Activated CD4-positive, alpha-beta T cell treated with anti-CD3 and anti-CD28 coated beads, Interleukin-2, amount 50 U/mL, for 4 hours (primary cell): ENCODE measurements around the gene DISP3.

ENCODE experiments used
- DNase-seq, 2 experiments: peaks; one replicate each; pipeline ENCODE4 v3.0.0-alpha.2; 2020

Gene DISP3

GRCh38 chr1:11462224-11462923, 16.6 kb upstream of the DISP3 start:
- DNase-seq, result no peak

GRCh38 chr1:11463177-11463576, 15.8 kb upstream of the DISP3 start:
- DNase-seq, result no peak

GRCh38 chr1:11465307-11465706, 13.6 kb upstream of the DISP3 start:
- no peak for DNase-seq

GRCh38 chr1:11466416-11466815, 12.5 kb upstream of the DISP3 start:
- DNase-seq, result no peak

GRCh38 chr1:11468878-11469277, 10.1 kb upstream of the DISP3 start:
- DNase-seq, result no peak

- DNase-seq, result no peak
Observed at GRCh38 chr1:11470912-11471311, 8.0 kb upstream of the DISP3 start.

GRCh38 chr1:11471473-11471872, 7.5 kb upstream of the DISP3 start:
- DNase-seq, result no peak

- no peak for DNase-seq
Observed at GRCh38 chr1:11472284-11472683, 6.7 kb upstream of the DISP3 start.

- no peak for DNase-seq
Observed at GRCh38 chr1:11472741-11473140, 6.2 kb upstream of the DISP3 start.

- DNase-seq, result no peak
Observed at GRCh38 chr1:11473491-11474034, 5.4 kb upstream of the DISP3 start.

- DNase-seq, result no peak
Observed at GRCh38 chr1:11474826-11475225, 4.1 kb upstream of the DISP3 start.

- no peak for DNase-seq
Observed at GRCh38 chr1:11475748-11476147, 3.2 kb upstream of the DISP3 start.

GRCh38 chr1:11479375-11479979, 522 bp downstream of the DISP3 start:
- DNase-seq, result no peak

- no peak for DNase-seq
Observed at GRCh38 chr1:11481019-11481418, 2.1 kb downstream of the DISP3 start.

- no peak for DNase-seq
Observed at GRCh38 chr1:11482198-11482597, 3.2 kb downstream of the DISP3 start.

- no peak for DNase-seq
Observed at GRCh38 chr1:11482701-11483479, 3.9 kb downstream of the DISP3 start.

- DNase-seq, result no peak
Observed at GRCh38 chr1:11483581-11484320, 4.8 kb downstream of the DISP3 start.

- no peak for DNase-seq
Observed at GRCh38 chr1:11484321-11484655, 5.3 kb downstream of the DISP3 start.

GRCh38 chr1:11485191-11485590, 6.2 kb downstream of the DISP3 start:
- no peak for DNase-seq

- no peak for DNase-seq
Observed at GRCh38 chr1:11486231-11487009, 7.5 kb downstream of the DISP3 start.

- no peak for DNase-seq
Observed at GRCh38 chr1:11487196-11487751, 8.3 kb downstream of the DISP3 start.

GRCh38 chr1:11488201-11488770, 9.3 kb downstream of the DISP3 start:
- no peak for DNase-seq
